KMS-11 (cell line): ENCODE measurements around the gene APELA.
"Not testable (repeated sequence)": the region's sequence is repeated elsewhere in the genome, so short reads cannot be mapped to it uniquely, and the experiment has no call there.

Source experiments
- H2AFZ ChIP-seq: fragments of 200-600 bp; sonication (generic); 2 replicates; pipeline ENCODE4 v1.6.1; 2016; ENCODE audit warnings: antibody characterized with exemption, mixed run types, low read depth
- H3K27ac ChIP-seq: fragments of 200-600 bp; sonication (generic); 2 replicates; pipeline ENCODE4 v1.6.1; 2016; ENCODE audit warnings: mild to moderate bottlenecking, mixed run types
- H3K27me3 ChIP-seq: fragments of 200-600 bp; sonication (generic); 2 replicates; pipeline ENCODE4 v1.6.1; 2017; ENCODE audit warnings: mild to moderate bottlenecking, low read depth, mixed run types, moderate library complexity; ENCODE audit not compliant: insufficient read depth
- H3K36me3 ChIP-seq: fragments of 200-600 bp; sonication (generic); 2 replicates; pipeline ENCODE4 v1.6.1; 2017; ENCODE audit warnings: mild to moderate bottlenecking, mixed run types; ENCODE audit not compliant: insufficient read depth
- H3K4me1 ChIP-seq: fragments of 200-600 bp; sonication (generic); 2 replicates; pipeline ENCODE4 v1.6.1; 2016; ENCODE audit warnings: mild to moderate bottlenecking, low read depth, mixed run types; ENCODE audit not compliant: poor library complexity, severe bottlenecking
- H3K4me2 ChIP-seq: fragments of 200-600 bp; sonication (generic); 2 replicates; pipeline ENCODE4 v1.7.0; 2016; ENCODE audit warnings: mild to moderate bottlenecking, mixed run types
- H3K4me3 ChIP-seq: fragments of 200-600 bp; sonication (generic); IDR thresholded peaks from 2 replicates; pipeline ENCODE4 v1.6.1; 2017; ENCODE audit warnings: low read depth, low read length, mixed read lengths; ENCODE audit not compliant: insufficient read depth
- H3K79me2 ChIP-seq: fragments of 200-600 bp; sonication (generic); 2 replicates; pipeline ENCODE4 v1.6.1; 2016; ENCODE audit warnings: low read depth, mixed run types; ENCODE audit not compliant: insufficient read depth
- H3K9ac ChIP-seq: fragments of 200-600 bp; sonication (generic); 2 replicates; pipeline ENCODE4 v1.6.1; 2016; ENCODE audit warnings: mild to moderate bottlenecking, mixed run types
- H4K20me1 ChIP-seq: fragments of 200-600 bp; sonication (generic); 2 replicates; pipeline ENCODE4 v1.6.1; 2016; ENCODE audit warnings: mild to moderate bottlenecking, mixed run types; ENCODE audit not compliant: insufficient read depth
- TF ChIP-seq, protein P1 (sequence below): fragments of 200-600 bp; sonication (generic); conservative IDR thresholded peaks from 2 replicates; pipeline ENCODE4 v1.6.1; 2017; ENCODE audit warnings: low read depth, mild to moderate bottlenecking, antibody characterized with exemption, low read length, moderate library complexity, mixed read lengths

Gene APELA

DNA sequence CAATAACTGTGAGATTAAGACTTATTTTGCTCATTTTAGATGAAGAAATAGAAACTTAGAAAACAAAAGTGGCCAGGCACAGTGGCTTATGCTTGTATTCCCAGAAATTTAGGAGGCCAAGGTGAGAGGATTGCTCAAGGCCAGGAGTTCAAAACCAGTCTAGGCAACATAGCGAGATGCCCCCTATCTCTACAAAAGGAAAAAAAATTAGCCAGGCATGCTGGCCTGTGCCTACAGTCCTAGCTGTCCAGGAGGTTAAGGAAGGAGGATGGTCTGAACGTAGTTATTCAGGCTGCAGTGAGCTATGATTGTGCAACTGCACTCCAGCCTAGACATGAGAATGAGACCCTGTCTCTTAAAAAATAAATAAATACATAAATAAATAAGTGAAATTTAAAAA is 28.0 kb downstream of the APELA start:
- Histone ChIP-seq H3K27ac (no peak overlapping the region), H3K4me3 (no peak overlapping the region), H3K36me3 (no peaks in the 10 kb centered on the region), H3K4me1 (no peaks in the 10 kb centered on the region), H2AFZ (no peak overlapping the region), H3K79me2 (no peaks in the 10 kb centered on the region), H3K4me2 (no peak overlapping the region), H4K20me1 (no peaks in the 10 kb centered on the region), H3K9ac (no peak overlapping the region), H3K27me3 (no peaks in the 10 kb centered on the region)
- TF ChIP-seq, protein P1, sequence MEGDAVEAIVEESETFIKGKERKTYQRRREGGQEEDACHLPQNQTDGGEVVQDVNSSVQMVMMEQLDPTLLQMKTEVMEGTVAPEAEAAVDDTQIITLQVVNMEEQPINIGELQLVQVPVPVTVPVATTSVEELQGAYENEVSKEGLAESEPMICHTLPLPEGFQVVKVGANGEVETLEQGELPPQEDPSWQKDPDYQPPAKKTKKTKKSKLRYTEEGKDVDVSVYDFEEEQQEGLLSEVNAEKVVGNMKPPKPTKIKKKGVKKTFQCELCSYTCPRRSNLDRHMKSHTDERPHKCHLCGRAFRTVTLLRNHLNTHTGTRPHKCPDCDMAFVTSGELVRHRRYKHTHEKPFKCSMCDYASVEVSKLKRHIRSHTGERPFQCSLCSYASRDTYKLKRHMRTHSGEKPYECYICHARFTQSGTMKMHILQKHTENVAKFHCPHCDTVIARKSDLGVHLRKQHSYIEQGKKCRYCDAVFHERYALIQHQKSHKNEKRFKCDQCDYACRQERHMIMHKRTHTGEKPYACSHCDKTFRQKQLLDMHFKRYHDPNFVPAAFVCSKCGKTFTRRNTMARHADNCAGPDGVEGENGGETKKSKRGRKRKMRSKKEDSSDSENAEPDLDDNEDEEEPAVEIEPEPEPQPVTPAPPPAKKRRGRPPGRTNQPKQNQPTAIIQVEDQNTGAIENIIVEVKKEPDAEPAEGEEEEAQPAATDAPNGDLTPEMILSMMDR: no peak

DNA sequence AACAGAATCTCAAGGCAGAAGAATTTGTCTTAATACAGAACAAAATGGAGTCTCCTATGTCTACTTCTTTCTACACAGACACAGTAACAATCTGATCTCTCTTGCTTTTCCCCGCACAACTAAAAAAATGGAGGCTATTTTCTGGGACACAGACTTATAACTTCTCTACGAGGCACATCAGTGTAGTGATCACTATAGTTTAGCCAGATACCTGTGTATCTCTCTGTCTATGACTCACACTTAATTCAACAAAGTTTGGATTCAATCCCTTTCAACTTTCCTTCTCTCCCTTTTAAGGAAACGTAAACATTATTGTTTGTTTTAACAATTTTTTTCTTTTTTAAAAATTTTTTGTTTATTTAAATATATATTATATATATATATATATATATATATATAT is 29.4 kb downstream of the APELA start:
- Histone ChIP-seq H3K4me3 (no peak overlapping the region), H3K4me2 (no peak overlapping the region), H3K36me3 (no peaks in the 10 kb centered on the region), H3K4me1 (no peaks in the 10 kb centered on the region), H3K79me2 (no peaks in the 10 kb centered on the region), H2AFZ (no peak overlapping the region), H3K27me3 (no peaks in the 10 kb centered on the region), H3K9ac (no peak overlapping the region), H4K20me1 (no peaks in the 10 kb centered on the region), H3K27ac (no peak overlapping the region)
- TF ChIP-seq, protein P1: no peak

DNA sequence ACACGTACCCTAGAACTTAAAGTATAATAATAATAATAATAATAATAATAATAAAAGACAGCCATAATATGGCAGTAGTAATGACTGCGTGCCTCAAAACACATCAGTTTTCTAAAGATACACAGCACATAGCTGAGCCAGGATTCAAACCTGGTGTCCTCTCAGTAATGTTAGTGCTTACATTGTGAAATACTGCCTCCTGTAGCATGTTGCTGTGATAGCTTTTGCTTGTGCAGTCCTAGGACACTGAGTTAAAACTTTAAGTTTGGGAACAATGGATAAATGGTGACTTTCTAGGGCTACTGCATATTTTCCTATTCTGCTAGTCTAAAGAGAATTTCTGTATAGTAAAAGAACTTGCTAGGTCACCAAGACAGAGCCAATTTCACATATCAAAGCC is 36.5 kb downstream of the APELA start:
- H3K4me1 ChIP-seq, H3K4me2 ChIP-seq, H4K20me1 ChIP-seq, H3K36me3 ChIP-seq, H3K79me2 ChIP-seq, H3K4me3 ChIP-seq, H3K9ac ChIP-seq, H2AFZ ChIP-seq, H3K27ac ChIP-seq, H3K27me3 ChIP-seq: not testable (repeated sequence)

DNA sequence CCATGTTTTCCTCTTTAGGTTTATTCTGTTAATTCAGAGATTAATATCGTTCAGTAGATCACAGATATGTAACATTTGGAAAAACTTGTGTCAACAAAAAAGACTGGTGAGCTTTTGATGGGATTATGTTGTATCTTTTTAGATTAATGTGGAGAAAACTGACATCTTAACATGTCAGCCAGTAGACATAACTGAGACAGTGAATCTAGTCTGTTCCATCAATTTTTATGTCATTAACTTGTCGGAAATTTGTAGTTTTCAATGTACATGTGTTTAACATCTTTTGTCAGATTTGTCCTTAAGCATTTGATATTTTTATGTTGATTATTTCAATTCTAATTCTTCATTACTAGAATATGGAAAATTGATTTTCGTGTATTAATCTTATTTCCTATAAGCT is 42.0 kb downstream of the APELA start:
- Histone ChIP-seq H3K4me3 (no peak overlapping the region), H3K27ac (no peak overlapping the region), H3K9ac (no peak overlapping the region), H3K4me1 (no peaks in the 10 kb centered on the region), H3K79me2 (no peaks in the 10 kb centered on the region), H2AFZ (no peak overlapping the region), H4K20me1 (no peaks in the 10 kb centered on the region), H3K36me3 (no peaks in the 10 kb centered on the region), H3K27me3 (no peaks in the 10 kb centered on the region), H3K4me2 (no peak overlapping the region)
- TF ChIP-seq, protein P1: no peak

DNA sequence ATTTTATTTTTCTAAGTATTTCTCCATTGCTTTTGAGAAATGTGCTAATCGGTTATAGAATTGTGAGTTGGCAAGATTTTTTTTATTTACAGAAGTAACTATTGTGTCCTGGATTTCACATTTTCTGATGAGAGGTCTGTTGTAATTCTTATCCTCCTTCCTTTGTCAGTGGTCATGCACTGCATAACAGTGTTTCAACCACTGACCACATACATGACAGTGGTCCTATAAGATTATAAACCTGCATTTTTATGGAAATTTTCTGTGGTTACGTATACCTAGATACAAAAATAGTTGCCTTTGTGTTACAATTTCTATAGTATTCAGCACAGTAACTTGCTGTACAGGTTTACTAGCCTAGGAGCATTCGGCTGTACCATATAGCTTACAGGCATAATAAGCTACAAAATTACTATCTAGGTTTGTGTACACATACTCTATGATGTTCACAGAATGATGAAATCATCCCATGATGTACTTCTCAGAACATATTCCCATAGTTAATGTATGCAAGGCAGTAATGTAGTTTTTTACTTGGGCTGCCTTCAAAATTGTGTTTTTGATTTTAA is 47.8 kb downstream of the APELA start:
- no peaks in the 10 kb centered on the region for H3K27me3 ChIP-seq
- H3K27ac ChIP-seq: no peak overlapping the region
- H3K4me3 ChIP-seq: no peak overlapping the region
- H3K4me2 ChIP-seq: no peak overlapping the region
- no peaks in the 10 kb centered on the region for H4K20me1 ChIP-seq
- H3K36me3 ChIP-seq: no peaks in the 10 kb centered on the region
- H3K9ac ChIP-seq: no peak overlapping the region
- TF ChIP-seq, protein P1: no peak
- H3K79me2 ChIP-seq: no peaks in the 10 kb centered on the region
- H3K4me1 ChIP-seq: peaks cover 6% of the 10 kb centered on the region
- no peak overlapping the region for H2AFZ ChIP-seq
